HepG2 (cell line): Measurements from ENCODE around the gene CD6.

Experiments used
- EZH2 ChIP-seq: conservative IDR thresholded peaks from 2 replicates; pipeline ENCODE4 v1.6.1; 2012; ENCODE audit warnings: mild to moderate bottlenecking, low read depth, low read length, moderate library complexity
- KDM6A ChIP-seq: IDR thresholded peaks from 2 replicates; pipeline ENCODE4 v1.6.1; 2016; ENCODE audit warnings: low read depth
- MXI1 ChIP-seq: IDR thresholded peaks from 3 replicates; pipeline ENCODE4 v1.6.1; 2012; ENCODE audit warnings: low read depth, low read length, inconsistent platforms, borderline replicate concordance
- MYNN ChIP-seq: sonication (generic); formaldehyde crosslinking; IDR thresholded peaks from 2 replicates; pipeline ENCODE4 v1.4.0; 2020; ENCODE audit warnings: mild to moderate bottlenecking, low read depth, missing genetic modification reagents
- POLR2A ChIP-seq, 2 experiments: IDR thresholded peaks; 2 replicates each; pipeline ENCODE4 v1.6.1; 2011; ENCODE audit warnings: low read depth in 2 of 2, low read length in 2 of 2, mild to moderate bottlenecking in 1 of 2, moderate library complexity in 1 of 2; ENCODE audit not compliant: insufficient read depth in 1 of 2
- ZNF232 ChIP-seq: sonication (generic); formaldehyde crosslinking; IDR thresholded peaks from 2 replicates; pipeline ENCODE4 v1.4.0; 2020; ENCODE audit warnings: missing genetic modification reagents, borderline replicate concordance
- ZNF256 ChIP-seq: sonication (generic); formaldehyde crosslinking; conservative IDR thresholded peaks from 2 replicates; pipeline ENCODE4 v1.4.0; 2020; ENCODE audit warnings: missing genetic modification reagents
- TF ChIP-seq, protein P1 (sequence below): sonication (generic); formaldehyde crosslinking; IDR thresholded peaks from 2 replicates; pipeline ENCODE4 v1.5.0; 2020; ENCODE audit warnings: mild to moderate bottlenecking, missing genetic modification reagents, moderate library complexity

DNA sequence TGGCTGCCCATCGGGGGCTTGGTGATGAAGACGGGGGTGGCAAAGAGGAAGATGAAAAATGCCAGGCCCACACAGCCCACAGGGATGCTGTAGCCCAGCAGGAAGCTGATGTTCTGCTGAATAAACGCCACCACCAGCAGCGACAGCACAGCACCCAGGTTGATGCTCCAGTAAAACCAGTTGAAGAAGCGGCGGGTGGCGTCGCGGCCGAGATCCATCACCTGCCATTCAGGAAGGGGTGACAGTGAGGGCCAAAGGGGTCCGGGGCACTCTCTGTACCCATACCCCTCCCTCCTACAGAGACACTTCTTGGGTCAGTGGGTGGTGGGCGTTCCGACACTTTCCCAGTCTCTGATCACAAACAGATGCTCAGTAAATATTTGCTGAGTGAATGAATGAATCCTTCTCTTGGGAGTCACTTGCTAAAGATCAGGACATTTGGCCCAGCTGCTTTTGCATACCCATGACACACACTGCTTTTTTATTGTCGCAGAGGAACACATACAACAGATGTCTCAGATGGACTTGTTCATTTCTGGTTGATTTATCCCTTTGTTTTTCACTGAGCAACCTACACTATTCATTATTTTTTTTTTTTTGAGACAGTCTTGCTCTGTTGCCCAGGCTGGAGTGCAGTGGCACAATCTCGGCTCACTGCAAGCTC, 24.7 kb upstream of the CD6 start:
- TF ChIP-seq POLR2A (IDR thresholded peaks at IDR 0.05; ENCODE audit: insufficient read depth in 1 of 2, low read depth in 2 of 2, low read length in 2 of 2), result no peak
- TF ChIP-seq MXI1, result no peak
- no peak for TF ChIP-seq EZH2
- TF ChIP-seq ZNF232 (CRISPR knock-in tag), result no peak
- TF ChIP-seq ZNF256 (CRISPR knock-in tag), result no peak
- TF ChIP-seq, protein P1, sequence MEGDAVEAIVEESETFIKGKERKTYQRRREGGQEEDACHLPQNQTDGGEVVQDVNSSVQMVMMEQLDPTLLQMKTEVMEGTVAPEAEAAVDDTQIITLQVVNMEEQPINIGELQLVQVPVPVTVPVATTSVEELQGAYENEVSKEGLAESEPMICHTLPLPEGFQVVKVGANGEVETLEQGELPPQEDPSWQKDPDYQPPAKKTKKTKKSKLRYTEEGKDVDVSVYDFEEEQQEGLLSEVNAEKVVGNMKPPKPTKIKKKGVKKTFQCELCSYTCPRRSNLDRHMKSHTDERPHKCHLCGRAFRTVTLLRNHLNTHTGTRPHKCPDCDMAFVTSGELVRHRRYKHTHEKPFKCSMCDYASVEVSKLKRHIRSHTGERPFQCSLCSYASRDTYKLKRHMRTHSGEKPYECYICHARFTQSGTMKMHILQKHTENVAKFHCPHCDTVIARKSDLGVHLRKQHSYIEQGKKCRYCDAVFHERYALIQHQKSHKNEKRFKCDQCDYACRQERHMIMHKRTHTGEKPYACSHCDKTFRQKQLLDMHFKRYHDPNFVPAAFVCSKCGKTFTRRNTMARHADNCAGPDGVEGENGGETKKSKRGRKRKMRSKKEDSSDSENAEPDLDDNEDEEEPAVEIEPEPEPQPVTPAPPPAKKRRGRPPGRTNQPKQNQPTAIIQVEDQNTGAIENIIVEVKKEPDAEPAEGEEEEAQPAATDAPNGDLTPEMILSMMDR (CRISPR knock-in tag), result no peak
- TF ChIP-seq KDM6A (CRISPR knock-in tag), result no peak
- TF ChIP-seq MYNN (CRISPR knock-in tag), result no peak
